ENCODE measurements around the gene ZNF580. TPM values are rescaled to one million over a fixed set of nuclear protein-coding genes. Genes with fewer than 3 reads are reported as not detected.
A peak's percentile ranks its signal among the peaks of the same experiment; 100 is the strongest.

The ZNF580 gene
- total RNA-seq, 4 donors from 2014 or later, result 4.8 to 69.8 (median 19.1) TPM

GRCh38 chr19:55674841-55675660, 34.2 kb downstream of the ZNF580 start, which contains the start of gene EPN1:
TSS of gene EPN1 (plus strand) at chr19:55675226. CDS start at chr19:55678628, 3,402 bp downstream.
- intact Hi-C loops (cut with DNase I; ENCODE audit: low total_unique reads), result no loop called here

GRCh38 chr19:55675661-55676354, 35.0 kb downstream of the ZNF580 start:
- TF ChIP-seq POLR2A (IDR thresholded peaks at IDR 0.05) (no peak), CTCF (IDR thresholded peaks at IDR 0.05) (no peak)
- peak overlapping the region; percentile 41 to 94 for H3K4me3 ChIP-seq
- peaks cover 7 to 21% of the 10 kb centered on the region in 2 donors for H3K4me1 ChIP-seq
- intact Hi-C loops (cut with DNase I; ENCODE audit: low total_unique reads), result no loop called here
- H3K36me3 ChIP-seq, result no peaks in the 10 kb centered on the region
- DNase-seq, result no peak
- peak overlapping the region; percentile 84 to 90 for H3K27ac ChIP-seq
- no peaks in the 10 kb centered on the region for H3K9me3 ChIP-seq
- H3K27me3 ChIP-seq, result no peaks in the 10 kb centered on the region

More at GRCh38 chr19:55674841-55675660, 34.2 kb downstream of the ZNF580 start, which contains the start of gene EPN1:
- H3K9me3 ChIP-seq, result no peaks in the 10 kb centered on the region
- peak; percentile 95 to 96 for DNase-seq
- no peaks in the 10 kb centered on the region for H3K27me3 ChIP-seq
- H3K4me3 ChIP-seq, result peak within 1 kb of the TSS; percentile 41 to 94
- H3K36me3 ChIP-seq, result no peaks in the 10 kb centered on the region
- H3K27ac ChIP-seq, result peak within 1 kb of the TSS; percentile 84 to 90
- peaks cover 7 to 21% of the 10 kb centered on the region in 2 donors for H3K4me1 ChIP-seq
- peak; percentile 14 to 45 for TF ChIP-seq POLR2A (IDR thresholded peaks at IDR 0.05)
- no peak for TF ChIP-seq CTCF (IDR thresholded peaks at IDR 0.05)

DNA sequence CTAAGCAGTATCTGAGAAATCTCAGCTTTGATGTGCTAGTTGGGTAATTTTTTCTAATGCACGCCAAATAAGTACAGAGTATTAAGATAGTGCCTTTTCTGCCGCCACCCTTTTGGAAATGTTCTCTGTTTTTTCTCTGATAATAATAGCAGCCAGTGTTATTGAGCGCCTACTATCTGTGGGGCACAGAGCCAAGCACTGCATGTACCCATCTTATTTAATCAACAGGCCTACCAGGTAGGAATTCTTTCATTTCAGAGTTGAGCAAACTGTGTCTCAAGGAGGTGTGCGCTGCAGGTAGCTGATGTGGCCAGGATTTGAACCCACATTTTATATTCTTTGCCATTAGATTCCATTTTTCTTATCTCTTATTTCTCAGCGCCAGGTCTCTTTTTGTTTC, 35.6 kb downstream of the ZNF580 start:
- intact Hi-C loops (cut with DNase I; ENCODE audit: low total_unique reads), result no loop called here
- Histone ChIP-seq H3K9me3 (no peaks in the 10 kb centered on the region), H3K27ac (no peak overlapping the region), H3K27me3 (no peaks in the 10 kb centered on the region), H3K36me3 (no peaks in the 10 kb centered on the region), H3K4me1 (peaks cover 7 to 21% of the 10 kb centered on the region in 2 donors), H3K4me3 (peak overlapping the region in 1 of 2 donors; percentile 94)
- TF ChIP-seq CTCF (IDR thresholded peaks at IDR 0.05) (no peak), POLR2A (IDR thresholded peaks at IDR 0.05) (no peak)
- DNase-seq, result no peak

DNA sequence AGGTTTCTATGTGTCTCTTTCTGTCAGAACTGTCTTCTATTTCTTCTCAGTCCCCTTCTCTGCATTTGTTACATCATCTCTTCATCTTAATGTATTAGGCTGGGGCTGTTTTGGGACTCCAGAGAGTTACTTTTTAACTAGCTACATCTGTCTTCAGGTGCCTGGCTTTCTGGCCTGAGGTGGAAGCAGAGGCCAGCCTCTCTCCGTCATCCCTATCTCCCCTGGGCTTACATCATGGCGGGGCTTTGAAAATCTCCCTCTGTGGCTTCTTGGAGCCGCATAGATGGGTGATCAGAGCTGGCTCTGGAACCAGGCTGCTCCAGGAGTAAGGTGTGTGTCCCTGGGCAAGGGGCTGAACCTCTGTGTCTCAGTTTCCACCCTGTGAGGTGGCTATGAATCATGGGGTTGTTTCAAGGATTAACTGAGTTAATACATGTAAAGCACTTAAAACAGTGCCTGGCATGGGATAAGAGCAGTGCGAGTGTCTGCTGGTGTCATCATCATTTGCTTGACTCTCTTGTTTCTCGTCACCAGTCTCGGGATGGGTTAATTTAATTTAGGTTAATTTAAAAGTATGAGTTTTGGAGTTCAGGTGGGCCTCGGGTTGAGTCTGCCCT, 36.2 kb downstream of the ZNF580 start:
- Histone ChIP-seq H3K36me3 (no peaks in the 10 kb centered on the region), H3K4me3 (no peak overlapping the region), H3K9me3 (no peaks in the 10 kb centered on the region), H3K27ac (no peak overlapping the region), H3K4me1 (peaks cover 7 to 21% of the 10 kb centered on the region in 2 donors), H3K27me3 (no peaks in the 10 kb centered on the region)
- TF ChIP-seq CTCF (IDR thresholded peaks at IDR 0.05) (no peak), POLR2A (IDR thresholded peaks at IDR 0.05) (no peak)
- DNase-seq, result no peak
- intact Hi-C loops (cut with DNase I; ENCODE audit: low total_unique reads), result no loop called here

Measured in uterus (tissue), 4 donors.